CD14-positive monocyte (primary cell): ENCODE data around the gene C8B. TPM values are rescaled to one million over a fixed set of nuclear protein-coding genes. Genes with fewer than 3 reads are reported as not detected.

Source experiments
- DNase-seq, 3 donors: peaks; one replicate each; pipeline ENCODE4 v3.0.0-alpha.2; 2011 to 2022
- H2AFZ ChIP-seq: 2 replicates; pipeline ENCODE4 v1.6.0; 2012; ENCODE audit warnings: mild to moderate bottlenecking, low read depth, low read length, inconsistent platforms; ENCODE audit not compliant: insufficient read depth, poor library complexity, severe bottlenecking
- H3K27ac ChIP-seq, 2 donors: 1 replicate in 1 of 2; 2 replicates in 1 of 2; pipeline ENCODE4 v1.5.1; 2012 to 2013; ENCODE audit warnings: low read length in 2 of 2, control low read depth in 1 of 2, inconsistent platforms in 1 of 2, low read depth in 1 of 2, mild to moderate bottlenecking in 1 of 2
- H3K27me3 ChIP-seq, 2 donors: one replicate each; pipeline versions ENCODE4 v1.6.0 to v1.6.1; 2011 to 2013; ENCODE audit warnings: low read length in 2 of 2; ENCODE audit not compliant: control insufficient read depth in 2 of 2, insufficient read depth in 2 of 2
- H3K36me3 ChIP-seq, 2 donors: replicated peaks in 1 of 2; 1 replicate in 1 of 2; 2 replicates in 1 of 2; pipeline versions ENCODE4 v1.5.1 to v1.6.1; 2012 to 2013; ENCODE audit warnings: low read length in 2 of 2, control low read depth in 1 of 2, inconsistent platforms in 1 of 2, mild to moderate bottlenecking in 1 of 2; ENCODE audit not compliant: insufficient read depth in 2 of 2, control insufficient read depth in 1 of 2
- H3K4me1 ChIP-seq, 2 donors: 1 replicate in 1 of 2; 2 replicates in 1 of 2; pipeline versions ENCODE4 v1.5.1 to v1.6.1; 2012 to 2013; ENCODE audit warnings: low read length in 2 of 2, control low read depth in 1 of 2, inconsistent platforms in 1 of 2, mild to moderate bottlenecking in 1 of 2, moderate library complexity in 1 of 2; ENCODE audit not compliant: insufficient read depth in 2 of 2, control insufficient read depth in 1 of 2
- H3K4me2 ChIP-seq: replicated peaks from 2 replicates; pipeline ENCODE3; 2012; ENCODE audit warnings: low read length, moderate library complexity, mild to moderate bottlenecking; ENCODE audit not compliant: poor library complexity, severe bottlenecking; ENCODE audit errors: extremely low read depth
- H3K4me3 ChIP-seq, 3 experiments: fragments of 200-600 bp in 1 of 3; sonication (generic) in 1 of 3; replicated peaks in 1 of 3; 1 replicate in 2 of 3; 2 replicates in 1 of 3; pipeline ENCODE4 v1.5.1; 2011 to 2013; ENCODE audit warnings: low read length in 3 of 3, mild to moderate bottlenecking in 3 of 3, control low read depth in 2 of 3, low read depth in 2 of 3, inconsistent platforms in 1 of 3, moderate library complexity in 1 of 3
- H3K79me2 ChIP-seq: 2 replicates; pipeline ENCODE4 v1.6.0; 2012; ENCODE audit warnings: mild to moderate bottlenecking, control low read depth, inconsistent platforms, low read length, moderate library complexity; ENCODE audit not compliant: insufficient read depth
- H3K9ac ChIP-seq: 2 replicates; pipeline ENCODE4 v1.6.0; 2017; ENCODE audit warnings: low read length, mild to moderate bottlenecking; ENCODE audit not compliant: insufficient read depth, poor library complexity, severe bottlenecking
- H3K9me3 ChIP-seq, 2 donors: replicated peaks in 1 of 2; 1 replicate in 1 of 2; 2 replicates in 1 of 2; pipeline versions ENCODE4 v1.5.1 to v1.6.1; 2012 to 2013; ENCODE audit warnings: low read length in 2 of 2, control low read depth in 1 of 2; ENCODE audit not compliant: control insufficient read depth in 1 of 2, insufficient read depth in 1 of 2
- H4K20me1 ChIP-seq: 2 replicates; pipeline ENCODE4 v1.6.0; 2012; ENCODE audit warnings: mild to moderate bottlenecking, low read length, control low read depth, moderate library complexity; ENCODE audit not compliant: insufficient read depth
- H3K27ac Mint-ChIP-seq, 7 donors: one replicate each; pipeline ENCODE4 v1.8.0; 2020; ENCODE audit warnings: mild to moderate bottlenecking in 7 of 7, mixed read lengths in 7 of 7, moderate library complexity in 6 of 7, inconsistent platforms in 2 of 7
- H3K27me3 Mint-ChIP-seq, 3 donors: one replicate each; pipeline ENCODE4 v1.8.0; 2021 to 2022; ENCODE audit warnings: low read depth in 3 of 3, mild to moderate bottlenecking in 3 of 3, mixed read lengths in 3 of 3, moderate library complexity in 3 of 3, inconsistent platforms in 1 of 3
- H3K36me3 Mint-ChIP-seq, 2 donors: one replicate each; pipeline ENCODE4 v1.8.0; 2020; ENCODE audit warnings: mixed read lengths in 2 of 2, inconsistent platforms in 1 of 2, mild to moderate bottlenecking in 1 of 2
- H3K4me1 Mint-ChIP-seq: one replicate; pipeline ENCODE4 v1.8.0; 2020; ENCODE audit warnings: mild to moderate bottlenecking, mixed read lengths
- H3K4me3 Mint-ChIP-seq, 2 donors: one replicate each; pipeline ENCODE4 v1.8.0; 2020; ENCODE audit warnings: mild to moderate bottlenecking in 2 of 2, mixed read lengths in 2 of 2, moderate library complexity in 1 of 2
- H3K9me3 Mint-ChIP-seq, 7 donors: one replicate each; pipeline ENCODE4 v1.8.0; 2020 to 2022; ENCODE audit warnings: mixed read lengths in 7 of 7, mild to moderate bottlenecking in 6 of 7, moderate library complexity in 6 of 7, inconsistent platforms in 2 of 7
- WGBS: methylation state at CpG from one replicate; pipeline ENCODE4 v1.1.5; 2013; ENCODE audit warnings: missing lambda C conversion rate; ENCODE audit not compliant: insufficient coverage; 5-methylcytosine and 5-hydroxymethylcytosine counted together
- intact Hi-C, 2 donors: fragments of 100-400 bp; cut with micrococcal nuclease; formaldehyde crosslinking; loops; one replicate each; pipeline versions ENCODE4 v1.15.0 to v1.15.1; 2023
- polyA plus RNA-seq, 3 donors: library from polyadenylated mRNA; depleted of rRNA in 1 of 3; unstranded in 2 of 3; stranded (reverse) in 1 of 3; fragments of 300-500 nt in 2 of 3; fragments of >200 nt in 1 of 3; fragmentation: Illumina TruSeq in 2 of 3; gene quantifications; 1 replicate in 2 of 3; 2 replicates in 1 of 3; pipeline ENCODE4 v1.2.3, GENCODE V29; 2012 to 2021
- TF ChIP-seq, protein P1 (sequence below): fragments of 200-600 bp; IDR thresholded peaks from one replicate; pipeline ENCODE4 v1.8.0; 2022; ENCODE audit warnings: antibody characterized with exemption, mild to moderate bottlenecking

The C8B gene
- polyA plus RNA-seq, 3 donors, result not detected

DNA sequence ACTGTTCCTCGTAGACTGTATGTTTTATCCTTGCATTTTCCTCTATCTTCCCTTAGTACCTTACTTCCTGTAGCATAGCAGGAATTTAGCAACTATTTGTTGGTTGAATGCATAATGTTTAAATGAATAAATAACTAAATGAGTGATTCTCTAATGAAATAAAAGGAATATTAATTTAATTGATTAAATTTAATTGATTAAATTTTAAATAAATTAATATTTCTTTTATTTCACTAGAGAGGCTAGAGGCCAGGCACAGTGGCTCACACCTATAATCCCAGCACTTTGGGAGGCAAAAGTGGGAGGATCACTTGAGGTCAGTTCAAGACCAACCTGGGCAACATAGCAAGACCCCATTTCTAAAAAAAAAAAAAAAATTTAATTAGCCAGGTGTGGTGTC lies 25.8 kb downstream of the C8B start:
- Histone ChIP-seq H3K4me3 (no peak overlapping the region), H3K9ac (no peak overlapping the region), H4K20me1 (no peaks in the 10 kb centered on the region), H3K27ac (no peak overlapping the region), H3K27me3 (no peaks in the 10 kb centered on the region), H3K4me1 (no peaks in the 10 kb centered on the region), H3K9me3 (no peaks in the 10 kb centered on the region), H3K36me3 (no peaks in the 10 kb centered on the region), H2AFZ (no peak overlapping the region), H3K4me2 (no peak overlapping the region), H3K79me2 (no peaks in the 10 kb centered on the region)
- WGBS, result no CpG with 5 or more reads among the region's 1 CpG
- H3K36me3 Mint-ChIP-seq, result no peaks in the 10 kb centered on the region
- intact Hi-C loops, result no loop called here
- H3K4me3 Mint-ChIP-seq, result no peak overlapping the region
- H3K9me3 Mint-ChIP-seq, result peaks cover 0 to 3% (median 0%) of the 10 kb centered on the region in 7 donors
- TF ChIP-seq, protein P1, sequence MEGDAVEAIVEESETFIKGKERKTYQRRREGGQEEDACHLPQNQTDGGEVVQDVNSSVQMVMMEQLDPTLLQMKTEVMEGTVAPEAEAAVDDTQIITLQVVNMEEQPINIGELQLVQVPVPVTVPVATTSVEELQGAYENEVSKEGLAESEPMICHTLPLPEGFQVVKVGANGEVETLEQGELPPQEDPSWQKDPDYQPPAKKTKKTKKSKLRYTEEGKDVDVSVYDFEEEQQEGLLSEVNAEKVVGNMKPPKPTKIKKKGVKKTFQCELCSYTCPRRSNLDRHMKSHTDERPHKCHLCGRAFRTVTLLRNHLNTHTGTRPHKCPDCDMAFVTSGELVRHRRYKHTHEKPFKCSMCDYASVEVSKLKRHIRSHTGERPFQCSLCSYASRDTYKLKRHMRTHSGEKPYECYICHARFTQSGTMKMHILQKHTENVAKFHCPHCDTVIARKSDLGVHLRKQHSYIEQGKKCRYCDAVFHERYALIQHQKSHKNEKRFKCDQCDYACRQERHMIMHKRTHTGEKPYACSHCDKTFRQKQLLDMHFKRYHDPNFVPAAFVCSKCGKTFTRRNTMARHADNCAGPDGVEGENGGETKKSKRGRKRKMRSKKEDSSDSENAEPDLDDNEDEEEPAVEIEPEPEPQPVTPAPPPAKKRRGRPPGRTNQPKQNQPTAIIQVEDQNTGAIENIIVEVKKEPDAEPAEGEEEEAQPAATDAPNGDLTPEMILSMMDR, result no peak
- H3K27me3 Mint-ChIP-seq, result peaks cover 2 to 11% (median 11%) of the 10 kb centered on the region in 3 donors
- DNase-seq, result no peak
- no peak overlapping the region for H3K27ac Mint-ChIP-seq
- H3K4me1 Mint-ChIP-seq, result no peaks in the 10 kb centered on the region

- intact Hi-C loops, result no loop called here
- 80% methylated on average over 1 of the region's 2 CpGs for WGBS
- no peaks in the 10 kb centered on the region for H3K4me1 Mint-ChIP-seq
Measured at GRCh38 chr1:56939209-56939608, 26.6 kb downstream of the C8B start.

More at GRCh38 chr1:56939209-56939608, 26.6 kb downstream of the C8B start:
- Histone ChIP-seq H4K20me1 (no peaks in the 10 kb centered on the region), H3K9me3 (no peaks in the 10 kb centered on the region), H3K4me2 (no peak overlapping the region), H3K27me3 (no peaks in the 10 kb centered on the region), H3K36me3 (no peaks in the 10 kb centered on the region), H3K4me1 (no peaks in the 10 kb centered on the region), H3K4me3 (no peak overlapping the region), H2AFZ (no peak overlapping the region), H3K27ac (no peak overlapping the region), H3K79me2 (no peaks in the 10 kb centered on the region), H3K9ac (no peak overlapping the region)
- H3K9me3 Mint-ChIP-seq, result peaks cover 0 to 3% (median 0%) of the 10 kb centered on the region in 7 donors
- peaks cover 4 to 12% (median 12%) of the 10 kb centered on the region in 3 donors for H3K27me3 Mint-ChIP-seq
- TF ChIP-seq, protein P1, result no peak
- no peak for DNase-seq
- H3K27ac Mint-ChIP-seq, result no peak overlapping the region
- H3K36me3 Mint-ChIP-seq, result no peaks in the 10 kb centered on the region
- H3K4me3 Mint-ChIP-seq, result no peak overlapping the region
